HG03103 (cell line): ENCODE measurements around the gene TSPAN33.
"Not testable (repeated sequence)": the region's sequence is repeated elsewhere in the genome, so short reads cannot be mapped to it uniquely, and the experiment has no call there.

Source experiments
- ATAC-seq: cut with Tn5 transposase; IDR thresholded peaks from one replicate; pipeline ENCODE4 v1.9.1; 2021; ENCODE audit warnings: low read depth; ENCODE audit not compliant: unreplicated experiment

The TSPAN33 gene

GRCh38 chr7:129205126-129205818 lies 60.8 kb downstream of the TSPAN33 start:
- no peak for ATAC-seq

- no peak for ATAC-seq
Observed at GRCh38 chr7:129205987-129206785, 61.7 kb downstream of the TSPAN33 start.

GRCh38 chr7:129208667-129209066 lies 64.2 kb downstream of the TSPAN33 start:
- no peak for ATAC-seq

GRCh38 chr7:129209067-129209926 lies 64.8 kb downstream of the TSPAN33 start:
- no peak for ATAC-seq

GRCh38 chr7:129210256-129210988 lies 65.9 kb downstream of the TSPAN33 start:
- no peak for ATAC-seq

GRCh38 chr7:129210989-129211312 lies 66.4 kb downstream of the TSPAN33 start:
- no peak for ATAC-seq

GRCh38 chr7:129212126-129212525 lies 67.6 kb downstream of the TSPAN33 start:
- ATAC-seq = no peak

- ATAC-seq = no peak
Observed at GRCh38 chr7:129212596-129212995, 68.1 kb downstream of the TSPAN33 start.

- no peak for ATAC-seq
Observed at GRCh38 chr7:129213828-129214227, 69.3 kb downstream of the TSPAN33 start.

GRCh38 chr7:129215691-129216090 lies 71.2 kb downstream of the TSPAN33 start:
- not testable (repeated sequence) for ATAC-seq

GRCh38 chr7:129216101-129216715 lies 71.7 kb downstream of the TSPAN33 start:
- ATAC-seq = not testable (repeated sequence)

- not testable (repeated sequence) for ATAC-seq
Observed at GRCh38 chr7:129216821-129217416, 72.4 kb downstream of the TSPAN33 start.

GRCh38 chr7:129218514-129219062 lies 74.1 kb downstream of the TSPAN33 start:
- no peak for ATAC-seq

GRCh38 chr7:129219166-129219565 lies 74.7 kb downstream of the TSPAN33 start:
- not testable (repeated sequence) for ATAC-seq
